Gastrocnemius medialis (tissue), 4 donors: ENCODE measurements around the gene TRABD2A.

Source experiments
- POLR2A ChIP-seq, 2 donors: fragments of 450-650 bp; IDR thresholded peaks; one replicate each; pipeline ENCODE4 v1.6.1; 2017; ENCODE audit warnings: antibody characterized with exemption in 2 of 2, mild to moderate bottlenecking in 2 of 2, moderate library complexity in 2 of 2
- TF ChIP-seq, protein P1 (sequence below), 5 experiments: fragments of 450-650 bp in 3 of 5; fragments of 200-600 bp in 2 of 5; sonication (generic) in 2 of 5; IDR thresholded peaks in 4 of 5; conservative IDR thresholded peaks in 1 of 5; 1 replicate in 4 of 5; 2 replicates in 1 of 5; pipeline ENCODE4 v1.5.1; 2016 to 2019; ENCODE audit warnings: antibody characterized with exemption in 5 of 5, mild to moderate bottlenecking in 3 of 5, moderate library complexity in 3 of 5

DNA sequence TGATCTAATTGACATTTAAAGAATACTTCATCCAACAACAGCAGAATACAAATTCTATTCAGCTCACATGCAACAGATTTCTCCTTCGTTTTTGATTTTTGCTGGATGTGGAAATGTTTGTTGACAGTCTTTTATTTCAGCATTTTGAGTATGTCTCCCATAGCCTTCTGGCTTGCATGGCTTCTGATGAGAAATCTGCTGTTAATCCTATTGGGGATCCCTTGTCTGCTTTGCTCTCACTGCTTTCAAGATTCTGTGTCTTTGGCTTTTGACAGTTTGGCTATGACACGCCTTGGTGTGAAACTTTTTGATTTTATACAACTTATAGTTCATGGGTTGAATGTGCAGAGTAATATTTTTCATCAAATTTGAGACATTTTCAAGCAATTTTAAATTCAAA, 44.7 kb downstream of the TRABD2A start:
- TF ChIP-seq POLR2A (IDR thresholded peaks at IDR 0.05) = no peak
- TF ChIP-seq, protein P1, sequence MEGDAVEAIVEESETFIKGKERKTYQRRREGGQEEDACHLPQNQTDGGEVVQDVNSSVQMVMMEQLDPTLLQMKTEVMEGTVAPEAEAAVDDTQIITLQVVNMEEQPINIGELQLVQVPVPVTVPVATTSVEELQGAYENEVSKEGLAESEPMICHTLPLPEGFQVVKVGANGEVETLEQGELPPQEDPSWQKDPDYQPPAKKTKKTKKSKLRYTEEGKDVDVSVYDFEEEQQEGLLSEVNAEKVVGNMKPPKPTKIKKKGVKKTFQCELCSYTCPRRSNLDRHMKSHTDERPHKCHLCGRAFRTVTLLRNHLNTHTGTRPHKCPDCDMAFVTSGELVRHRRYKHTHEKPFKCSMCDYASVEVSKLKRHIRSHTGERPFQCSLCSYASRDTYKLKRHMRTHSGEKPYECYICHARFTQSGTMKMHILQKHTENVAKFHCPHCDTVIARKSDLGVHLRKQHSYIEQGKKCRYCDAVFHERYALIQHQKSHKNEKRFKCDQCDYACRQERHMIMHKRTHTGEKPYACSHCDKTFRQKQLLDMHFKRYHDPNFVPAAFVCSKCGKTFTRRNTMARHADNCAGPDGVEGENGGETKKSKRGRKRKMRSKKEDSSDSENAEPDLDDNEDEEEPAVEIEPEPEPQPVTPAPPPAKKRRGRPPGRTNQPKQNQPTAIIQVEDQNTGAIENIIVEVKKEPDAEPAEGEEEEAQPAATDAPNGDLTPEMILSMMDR (IDR thresholded peaks at IDR 0.05 in 4 of 5, conservative IDR thresholded peaks at IDR 0.05 in 1 of 5) = no peak
